GM21515 (cell line): ENCODE data around the gene RASA3.
"Not testable (repeated sequence)": the region's sequence is repeated elsewhere in the genome, so short reads cannot be mapped to it uniquely, and the experiment has no call there.

Experiments used
- ATAC-seq: cut with Tn5 transposase; IDR thresholded peaks from one replicate; pipeline ENCODE4 v1.9.1; 2021; ENCODE audit not compliant: unreplicated experiment

The RASA3 gene

DNA sequence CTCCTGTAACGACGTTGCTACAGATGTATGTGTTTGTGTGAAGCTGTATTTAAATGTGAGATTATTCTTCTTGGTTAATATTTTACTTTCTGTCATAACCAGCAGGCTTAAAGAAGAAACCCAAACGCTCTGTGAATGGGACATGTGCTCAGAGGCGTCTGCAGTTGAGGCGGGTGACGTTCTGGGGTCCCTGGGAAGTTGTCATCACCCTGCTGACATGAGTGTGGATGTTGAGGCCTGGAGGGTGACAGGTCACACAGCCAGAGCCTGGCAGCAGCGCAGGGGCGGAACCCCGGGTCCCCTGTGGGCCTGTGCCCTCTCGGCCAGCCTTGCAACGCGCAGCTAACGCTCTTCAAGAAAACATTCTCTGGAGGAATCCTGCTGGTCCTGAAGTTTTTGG is 16.6 kb downstream of the RASA3 start:
- no peak for ATAC-seq

DNA sequence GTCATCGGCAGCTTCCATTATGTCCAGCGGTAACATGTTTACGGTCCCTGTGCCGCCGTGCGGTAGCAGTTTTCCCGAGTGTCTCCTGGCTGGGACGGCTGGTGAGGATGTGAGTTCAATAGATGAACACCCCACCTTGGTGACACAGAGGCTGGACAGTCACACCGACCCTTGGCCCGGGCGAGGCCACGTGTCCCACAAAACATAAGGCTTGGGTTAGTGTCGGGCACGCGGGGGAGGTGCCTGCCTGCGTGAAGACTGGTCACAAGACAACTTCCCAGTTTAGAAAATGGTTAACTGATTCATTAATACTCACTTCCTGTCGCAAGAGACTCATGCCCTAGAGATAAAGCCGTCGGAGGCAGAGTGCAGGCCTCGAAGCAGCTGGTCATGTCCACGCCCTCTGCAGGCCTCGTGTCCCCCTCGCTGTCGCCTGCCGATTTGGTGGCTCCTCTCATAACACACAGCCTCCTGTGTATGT is 17.2 kb downstream of the RASA3 start:
- ATAC-seq: no peak

DNA sequence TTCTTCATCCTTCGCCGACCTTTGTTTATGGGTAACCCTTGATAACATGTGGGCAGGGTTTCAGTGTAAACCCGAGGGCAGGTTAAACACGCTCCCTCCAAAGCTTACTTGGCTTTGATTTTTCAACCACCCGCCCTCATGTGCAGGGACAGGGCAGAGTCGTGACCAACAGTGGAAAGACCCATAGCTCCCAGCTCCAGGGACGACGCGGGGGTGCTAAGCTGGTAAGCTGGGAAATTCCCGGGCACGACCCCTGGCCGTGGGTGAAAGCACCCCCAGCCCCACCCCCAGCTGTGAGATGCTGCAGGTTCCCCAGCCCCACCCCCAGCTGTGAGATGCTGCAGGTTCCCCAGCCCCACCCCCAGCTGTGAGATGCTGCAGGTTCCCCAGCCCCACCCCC is 17.8 kb downstream of the RASA3 start:
- ATAC-seq: not testable (repeated sequence)

DNA sequence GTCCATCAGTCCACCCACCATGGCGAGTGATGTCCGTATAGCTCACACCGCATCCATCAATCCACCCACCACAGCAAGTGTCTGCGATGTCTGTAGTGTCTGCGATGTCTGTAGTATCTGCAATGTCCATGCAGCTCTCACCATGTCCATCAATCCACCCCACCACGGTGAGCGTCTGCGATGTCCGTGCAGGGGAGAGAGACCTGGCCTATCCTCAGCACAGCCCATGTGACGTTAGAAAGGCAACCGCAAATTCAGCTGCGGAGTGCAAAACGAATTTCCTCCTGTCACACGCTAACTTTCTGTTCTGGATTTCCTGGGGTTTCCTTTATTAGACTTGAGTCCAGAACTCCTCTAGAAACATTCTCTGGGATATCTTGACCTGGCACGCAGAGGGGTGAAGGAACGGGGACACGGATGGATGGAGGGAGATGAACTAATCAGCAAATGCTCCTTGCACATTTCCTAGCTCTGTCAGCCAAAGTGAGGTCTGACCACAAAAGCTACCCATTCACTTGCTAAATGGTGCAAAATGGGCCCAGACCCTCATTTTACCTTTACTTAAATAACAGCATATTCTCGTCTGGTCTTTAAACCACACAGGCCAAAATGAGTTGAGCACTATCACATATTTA is 18.3 kb downstream of the RASA3 start:
- no peak for ATAC-seq

DNA sequence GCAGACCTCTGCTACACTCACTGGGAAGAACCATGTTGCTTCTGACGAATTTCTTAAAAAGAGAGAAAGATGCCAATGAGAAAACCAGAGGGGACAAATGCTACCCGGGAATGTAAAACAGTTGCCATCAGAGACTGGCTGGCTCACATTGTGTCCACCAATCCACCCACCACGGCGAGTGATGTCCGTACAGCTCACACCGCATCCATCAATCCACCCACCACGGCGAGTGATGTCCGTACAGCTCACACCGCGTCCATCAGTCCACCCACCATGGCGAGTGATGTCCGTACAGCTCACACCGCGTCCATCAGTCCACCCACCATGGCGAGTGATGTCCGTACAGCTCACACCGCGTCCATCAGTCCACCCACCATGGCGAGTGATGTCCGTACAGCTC is 19.0 kb downstream of the RASA3 start:
- ATAC-seq: not testable (repeated sequence)

DNA sequence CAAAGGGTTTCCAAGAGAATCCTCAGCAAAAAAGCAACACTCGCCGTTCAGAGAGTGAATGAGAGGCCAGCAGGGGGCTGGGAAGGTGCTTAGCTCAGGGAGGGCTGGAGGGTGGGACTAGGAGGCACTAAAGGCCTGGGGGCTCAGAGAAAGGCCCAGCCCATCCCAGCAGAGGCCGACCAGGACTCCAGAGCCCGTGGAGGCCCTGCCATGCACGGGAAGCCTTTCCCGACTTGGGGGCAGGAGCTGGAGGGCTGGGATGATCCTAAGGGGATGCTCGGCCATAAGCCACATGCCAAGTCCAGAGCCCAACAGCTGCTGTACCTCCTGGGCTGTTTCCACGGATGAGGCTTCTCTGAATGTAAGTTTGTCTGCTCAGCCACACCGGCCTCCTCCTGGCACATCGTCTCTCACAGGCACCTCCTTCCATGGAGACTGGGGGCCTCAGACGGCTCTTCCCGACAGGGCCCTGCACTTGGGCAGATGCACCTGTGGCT is 19.5 kb downstream of the RASA3 start:
- no peak for ATAC-seq

DNA sequence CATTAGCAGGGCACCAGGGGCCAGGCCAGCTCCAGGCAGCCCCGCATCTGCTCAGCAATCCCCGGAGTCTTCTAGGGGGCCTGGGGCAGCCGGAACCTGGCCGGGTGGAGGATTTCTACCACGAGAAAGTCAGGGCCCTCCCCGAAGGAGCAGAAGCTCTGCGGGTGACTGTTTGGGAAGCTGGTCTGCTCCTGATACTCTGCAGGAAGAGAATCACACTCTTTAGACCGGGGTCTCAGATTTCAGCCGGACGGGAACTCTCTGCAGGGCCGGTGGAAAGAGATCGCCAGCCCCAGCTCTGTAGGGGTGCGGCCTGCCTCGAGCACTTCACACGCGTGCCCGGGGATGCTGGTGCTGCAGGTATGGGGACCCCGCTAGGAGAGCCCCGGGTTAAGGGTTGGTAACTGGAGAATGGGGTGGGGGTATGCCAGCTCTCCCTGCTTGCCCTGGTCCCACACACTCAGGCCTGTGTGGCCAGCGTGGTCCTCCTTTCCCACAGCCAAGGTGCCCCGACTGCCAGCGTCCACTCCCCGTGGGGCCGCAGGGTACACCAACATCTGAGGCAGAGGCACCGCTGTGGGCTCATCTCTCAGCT is 20.1 kb downstream of the RASA3 start:
- ATAC-seq: no peak

DNA sequence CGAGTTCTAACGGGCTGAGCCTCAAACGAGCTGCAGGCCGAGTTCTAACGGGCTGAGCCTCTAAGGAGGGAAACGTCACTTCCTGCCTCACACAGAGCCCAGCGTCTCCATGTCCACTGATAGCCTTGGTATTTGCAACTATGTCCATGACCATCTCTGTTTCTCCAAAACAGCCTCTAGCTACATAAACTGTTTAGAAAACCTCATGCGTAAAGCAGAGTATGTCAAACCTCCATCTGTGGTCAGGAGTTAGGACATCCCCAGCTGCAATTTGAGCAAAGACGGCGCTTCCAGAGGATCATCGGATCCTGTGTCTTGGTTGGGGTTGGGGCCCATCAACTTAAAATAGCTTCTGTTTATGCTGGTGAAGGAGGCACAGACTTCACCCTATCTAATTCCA is 20.8 kb downstream of the RASA3 start:
- ATAC-seq: no peak

DNA sequence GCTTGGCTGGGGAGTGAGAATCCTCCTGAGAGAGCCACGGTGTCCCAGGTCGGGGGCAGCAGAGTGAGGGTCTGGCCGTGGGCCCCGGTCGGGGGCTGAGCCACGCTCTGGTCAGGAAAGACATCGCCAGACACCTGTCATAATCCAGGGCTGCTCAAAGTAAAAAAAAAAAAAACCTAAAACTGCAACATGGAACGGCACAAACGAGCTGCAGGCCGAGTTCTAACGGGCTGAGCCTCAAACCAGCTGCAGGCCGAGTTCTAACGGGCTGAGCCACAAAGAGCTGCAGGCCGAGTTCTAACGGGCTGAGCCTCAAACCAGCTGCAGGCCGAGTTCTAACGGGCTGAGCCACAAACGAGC is 21.6 kb downstream of the RASA3 start:
- ATAC-seq: not testable (repeated sequence)

DNA sequence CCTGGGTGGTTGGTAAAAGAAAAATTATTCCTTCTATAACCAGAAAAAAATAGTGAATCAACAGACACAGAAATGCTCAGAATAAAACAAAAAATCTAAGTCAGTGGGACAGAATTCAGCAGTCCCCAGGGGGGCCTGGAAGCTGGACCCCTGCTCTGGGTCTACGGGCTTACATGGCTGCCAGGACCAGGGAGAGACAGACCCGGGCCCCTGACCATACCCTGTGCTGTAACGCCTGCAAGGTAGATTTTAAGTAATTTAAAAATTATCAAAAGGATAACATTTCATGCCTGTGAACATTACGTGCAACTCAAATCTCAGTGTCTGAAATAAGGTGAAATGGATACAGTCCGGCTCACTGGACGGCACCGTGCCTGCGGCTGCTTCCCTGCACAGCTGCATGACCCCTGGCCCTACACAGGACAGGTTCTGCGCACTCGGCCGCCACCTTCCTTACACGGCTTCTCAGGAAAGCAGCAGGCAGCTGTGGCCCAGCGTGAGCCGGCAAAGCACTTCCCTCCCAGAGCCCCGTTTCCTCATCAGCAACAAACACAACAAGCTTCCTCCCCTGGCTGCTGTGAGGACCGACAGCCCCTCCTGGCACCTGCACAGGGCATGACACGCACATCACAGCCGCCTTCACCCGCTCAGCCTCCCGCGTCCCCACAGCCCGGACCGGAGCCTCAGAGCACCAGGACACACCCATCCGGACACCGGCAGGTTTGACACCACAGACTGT is 22.2 kb downstream of the RASA3 start:
- no peak for ATAC-seq

DNA sequence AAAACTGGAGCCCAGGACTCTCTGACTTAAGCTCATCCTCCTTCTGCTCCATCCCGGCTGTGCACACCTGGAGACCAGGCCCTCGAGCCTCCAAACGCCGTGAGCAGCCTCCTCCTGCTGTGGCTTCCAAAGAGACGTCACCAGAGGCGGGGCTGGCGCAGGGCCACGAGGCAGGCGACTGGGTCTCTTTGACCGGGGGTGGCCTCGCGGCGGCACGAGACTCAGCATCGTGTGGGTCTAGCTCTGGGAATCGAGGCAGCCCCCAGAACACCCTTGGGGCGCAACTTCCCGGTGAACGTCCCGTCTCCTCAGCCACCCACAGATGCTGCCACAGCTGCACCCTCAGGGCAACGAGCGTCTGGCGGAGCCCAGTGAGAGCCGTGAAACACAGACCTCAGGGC is 22.8 kb downstream of the RASA3 start:
- no peak for ATAC-seq

DNA sequence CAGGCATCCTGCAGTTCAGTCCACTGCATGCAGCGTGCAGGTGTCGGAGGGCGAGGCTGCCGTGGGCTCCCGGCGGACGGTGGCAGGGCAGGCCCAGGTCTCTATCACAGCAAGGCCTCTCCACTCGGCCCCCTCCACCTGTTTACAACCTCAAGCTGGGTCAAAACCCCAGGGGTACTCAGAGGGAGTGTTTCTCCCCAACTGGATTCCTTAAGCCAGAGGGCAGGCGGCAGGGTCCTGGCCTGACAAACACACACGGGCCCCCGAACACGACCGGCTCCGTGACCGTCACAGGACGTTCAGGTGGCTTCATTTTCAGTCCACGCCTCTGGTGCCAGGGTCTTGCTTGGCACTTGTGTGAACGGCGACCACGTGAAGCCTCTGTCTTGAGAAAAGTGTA is 23.5 kb downstream of the RASA3 start:
- no peak for ATAC-seq

DNA sequence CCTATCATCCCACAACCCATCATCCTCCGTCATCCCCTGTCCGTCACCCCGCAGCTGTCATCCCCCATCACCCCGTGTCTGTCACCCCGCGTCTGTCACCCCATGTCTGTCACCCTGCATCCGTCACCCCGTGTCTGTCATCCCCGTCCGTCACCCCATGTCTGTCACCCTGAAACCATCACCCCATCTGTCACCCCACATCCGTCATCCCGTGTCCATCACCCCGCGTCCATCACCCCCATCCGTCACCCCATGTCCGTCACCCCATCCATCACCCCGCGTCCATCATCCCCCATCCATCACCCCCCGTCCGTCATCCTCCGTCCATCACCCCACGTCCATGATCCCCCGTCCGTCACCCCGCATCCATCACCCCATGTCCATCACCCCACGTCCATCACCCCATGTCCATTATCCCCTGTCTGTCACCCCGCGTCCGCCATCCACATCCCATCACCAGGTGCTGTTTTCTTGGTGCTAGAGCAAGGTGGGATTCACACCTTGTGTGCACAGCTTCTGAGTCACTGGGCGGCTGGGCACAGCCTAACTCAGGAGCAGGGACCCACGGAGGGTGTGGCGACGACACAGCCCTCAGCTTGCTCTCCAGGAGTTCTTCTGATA is 24.2 kb downstream of the RASA3 start:
- no peak for ATAC-seq

DNA sequence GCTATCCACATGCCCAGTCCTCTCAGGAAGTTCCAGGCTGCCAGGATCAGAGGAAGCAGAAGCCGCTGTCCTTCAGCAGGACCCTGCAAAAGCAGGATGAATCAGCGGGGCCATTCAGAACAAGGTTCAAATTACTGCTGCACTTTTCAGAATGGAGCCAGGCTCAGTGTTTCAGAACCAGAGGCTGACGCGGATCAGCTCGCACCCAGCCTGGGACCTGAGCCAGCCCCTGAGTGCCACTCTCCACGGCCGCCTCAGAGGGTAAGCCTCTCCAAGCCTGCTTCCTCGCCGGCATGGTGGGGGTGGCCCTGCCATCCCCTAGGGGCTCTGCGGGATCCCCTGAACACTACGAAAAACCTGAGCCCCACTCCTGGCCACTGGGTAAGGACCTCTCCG is 24.7 kb downstream of the RASA3 start:
- no peak for ATAC-seq

DNA sequence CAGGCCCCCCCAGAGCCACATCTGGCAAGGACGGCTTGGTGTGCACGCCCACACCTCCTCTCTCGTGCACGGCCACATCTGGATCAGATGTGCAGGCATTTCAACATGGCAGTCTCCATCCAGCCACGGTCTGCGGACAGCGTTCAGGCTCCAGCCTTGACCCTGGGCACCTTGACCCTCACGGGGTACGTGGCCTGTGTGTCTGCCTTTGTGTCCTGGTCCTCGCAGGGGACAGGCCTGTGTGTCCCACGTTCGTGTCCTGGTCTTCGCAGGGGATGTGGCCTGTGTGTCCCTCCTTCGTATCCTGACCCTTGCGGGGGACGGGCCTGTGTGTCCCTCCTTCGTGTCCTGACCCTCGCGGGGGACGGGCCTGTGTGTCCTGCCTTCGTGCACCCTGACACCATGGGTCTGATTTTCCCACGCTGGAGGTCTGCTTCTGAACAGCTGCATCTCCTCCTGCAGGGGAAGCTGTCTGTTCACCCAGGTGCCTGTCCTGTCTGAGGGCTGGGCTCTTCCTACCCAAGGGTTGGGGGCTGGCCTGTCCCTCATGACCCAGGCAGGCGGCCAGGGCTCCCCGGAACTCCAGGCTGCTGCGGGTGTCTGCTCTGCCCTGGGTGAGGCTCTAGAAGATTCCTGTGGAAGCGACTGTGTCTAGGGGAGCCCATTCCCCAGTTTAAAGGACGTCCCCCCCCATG is 25.3 kb downstream of the RASA3 start:
- no peak for ATAC-seq

DNA sequence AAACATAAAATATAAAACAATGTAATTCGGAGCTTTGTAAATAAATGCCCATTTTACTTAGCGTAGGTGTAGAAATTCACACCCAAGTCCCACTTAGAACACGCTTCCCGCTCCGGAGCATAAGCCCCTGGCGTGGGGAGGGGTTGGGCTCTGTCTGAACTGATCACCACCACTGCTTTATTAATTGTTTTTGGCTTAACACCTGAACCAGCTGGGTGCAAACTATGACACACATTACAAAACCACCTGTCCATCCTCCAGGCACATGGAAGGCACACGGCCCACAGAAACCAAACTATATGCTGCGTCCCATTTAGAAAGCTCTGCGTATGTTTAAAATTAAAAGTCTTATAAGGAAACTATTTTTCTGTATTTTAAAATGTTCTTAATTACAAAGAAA is 25.9 kb downstream of the RASA3 start:
- ATAC-seq: no peak

DNA sequence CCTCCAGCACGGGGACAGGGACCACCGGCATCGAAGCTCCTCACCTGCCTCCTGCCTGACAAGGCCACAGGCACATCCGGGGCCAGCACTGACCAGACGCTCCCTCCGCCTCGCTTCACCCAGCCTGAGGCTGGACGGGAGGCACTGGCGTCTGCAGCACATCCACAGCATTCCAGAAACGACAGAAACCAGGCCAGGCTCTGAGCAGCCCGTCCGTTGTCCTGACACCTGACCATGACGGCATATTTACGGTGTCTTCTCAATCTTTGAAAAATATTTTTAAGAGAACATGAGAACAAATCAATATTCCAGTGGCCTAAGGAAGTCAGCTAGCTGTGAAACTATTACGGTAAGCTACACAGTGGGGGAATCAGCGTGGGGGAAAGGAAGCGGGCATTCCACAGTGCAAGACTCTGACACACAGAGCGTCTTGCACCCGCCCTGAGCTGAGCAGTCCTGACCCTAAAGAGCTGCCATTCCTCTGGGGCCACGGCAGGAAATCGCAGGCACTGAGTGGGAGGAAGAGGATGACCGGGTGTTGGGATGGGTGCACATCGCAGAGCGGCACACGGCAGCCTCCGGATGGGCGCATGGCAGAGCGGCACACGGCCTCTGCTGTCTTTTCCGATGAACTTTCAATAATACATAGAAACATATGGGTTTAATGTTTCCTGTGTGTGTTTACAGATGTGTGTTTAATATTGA is 26.8 kb downstream of the RASA3 start:
- no peak for ATAC-seq

DNA sequence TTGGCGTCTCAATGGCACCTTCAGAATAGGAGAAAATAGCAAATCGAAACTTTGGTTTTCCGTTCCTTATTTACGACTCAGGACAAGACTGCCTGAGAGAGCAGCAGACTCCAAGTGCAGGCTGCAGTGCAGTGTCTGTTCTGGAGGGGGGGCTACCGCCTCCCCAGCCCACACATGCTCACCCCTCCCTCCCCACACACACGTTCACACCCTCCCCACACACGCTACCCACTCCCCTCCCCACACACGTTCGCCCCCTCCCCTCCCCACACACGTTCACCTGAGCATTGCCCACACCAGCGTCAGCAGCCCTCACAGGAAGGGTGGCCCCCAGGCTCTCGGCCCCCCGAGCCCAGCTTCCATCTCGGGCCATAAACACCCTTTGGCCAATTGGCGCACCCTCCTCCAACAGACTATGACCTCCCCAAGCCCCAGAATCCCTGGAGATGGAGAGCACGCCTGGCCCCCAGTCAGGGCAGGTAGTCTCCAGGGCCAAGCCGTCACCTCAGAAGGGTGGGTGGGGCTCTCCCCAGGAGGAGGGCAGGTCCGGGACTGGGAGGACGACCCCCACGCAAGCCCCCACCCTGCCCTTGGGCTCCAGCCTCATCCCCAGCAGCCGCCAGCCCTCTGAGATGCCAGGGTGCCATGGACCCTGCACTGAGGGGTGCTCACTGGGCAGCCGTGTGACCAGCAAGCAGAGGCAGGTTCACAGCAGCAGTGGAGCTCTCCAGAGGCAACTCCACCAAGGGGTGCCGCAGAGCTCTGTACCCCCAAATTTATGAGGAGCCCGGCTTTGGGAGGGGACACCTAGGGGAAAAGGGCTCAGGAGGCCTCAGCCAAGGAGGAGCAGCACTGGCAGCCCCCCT is 27.5 kb downstream of the RASA3 start:
- ATAC-seq: no peak

DNA sequence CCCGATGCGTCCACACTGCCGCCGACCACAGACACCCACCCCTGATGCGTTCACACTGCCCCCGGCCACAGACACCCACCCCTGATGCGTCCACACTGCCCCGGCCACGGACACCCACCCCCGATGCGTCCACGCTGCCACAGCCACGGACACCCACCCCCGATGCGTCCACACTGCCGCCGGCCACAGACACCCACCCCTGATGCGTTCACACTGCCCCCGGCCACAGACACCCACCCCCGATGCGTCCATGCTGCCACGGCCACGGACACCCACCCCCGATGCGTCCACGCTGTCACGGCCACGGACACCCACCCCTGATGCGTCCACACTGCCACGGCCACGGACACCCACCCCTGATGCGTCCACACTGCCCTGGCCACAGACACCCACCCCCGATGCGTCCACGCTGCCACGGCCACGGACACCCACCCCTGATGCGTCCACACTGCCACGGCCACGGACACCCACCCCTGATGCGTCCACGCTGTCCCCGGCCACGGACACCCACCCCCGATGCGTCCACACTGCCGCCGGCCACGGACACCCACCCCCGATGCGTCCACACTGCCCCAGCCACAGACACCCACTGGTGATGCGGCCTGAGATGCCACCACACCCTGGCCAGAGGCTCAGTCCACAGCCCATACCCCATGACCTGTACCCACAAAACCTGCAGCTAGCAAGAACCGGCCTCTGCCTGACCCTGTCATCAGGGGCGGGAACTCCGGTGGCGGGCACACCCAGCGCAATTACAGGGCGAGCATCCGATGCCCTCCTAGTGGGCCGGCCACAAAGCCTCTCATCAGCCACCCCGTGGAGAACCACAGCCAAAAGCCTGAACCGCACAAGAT is 28.4 kb downstream of the RASA3 start:
- ATAC-seq: no peak
